HG03060 (cell line): ENCODE data around the gene ABLIM3.

ENCODE experiments used
- ATAC-seq: cut with Tn5 transposase; IDR thresholded peaks from one replicate; pipeline ENCODE4 v1.9.1; 2021; ENCODE audit warnings: low read depth, moderate number of reproducible peaks; ENCODE audit not compliant: unreplicated experiment

ABLIM3 gene

DNA sequence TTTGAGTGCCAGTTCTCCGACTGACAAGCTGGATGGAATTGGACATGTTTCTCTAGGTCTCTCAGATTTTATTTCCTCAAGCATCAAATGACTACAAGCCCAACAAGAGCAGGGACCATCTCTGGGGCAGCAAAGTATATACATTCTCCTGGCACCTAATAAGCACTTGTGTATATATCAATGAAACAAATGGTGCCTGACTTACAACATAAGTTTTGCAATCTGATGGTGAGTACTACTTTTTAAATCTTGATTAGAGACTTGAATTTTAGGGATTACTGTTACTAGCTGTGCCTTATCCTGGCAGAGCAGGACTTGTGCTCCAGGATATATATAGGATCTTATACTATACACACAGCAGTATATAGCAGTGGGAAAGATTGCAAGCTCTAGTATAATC, 8.8 kb upstream of the ABLIM3 start:
- no peak for ATAC-seq

DNA sequence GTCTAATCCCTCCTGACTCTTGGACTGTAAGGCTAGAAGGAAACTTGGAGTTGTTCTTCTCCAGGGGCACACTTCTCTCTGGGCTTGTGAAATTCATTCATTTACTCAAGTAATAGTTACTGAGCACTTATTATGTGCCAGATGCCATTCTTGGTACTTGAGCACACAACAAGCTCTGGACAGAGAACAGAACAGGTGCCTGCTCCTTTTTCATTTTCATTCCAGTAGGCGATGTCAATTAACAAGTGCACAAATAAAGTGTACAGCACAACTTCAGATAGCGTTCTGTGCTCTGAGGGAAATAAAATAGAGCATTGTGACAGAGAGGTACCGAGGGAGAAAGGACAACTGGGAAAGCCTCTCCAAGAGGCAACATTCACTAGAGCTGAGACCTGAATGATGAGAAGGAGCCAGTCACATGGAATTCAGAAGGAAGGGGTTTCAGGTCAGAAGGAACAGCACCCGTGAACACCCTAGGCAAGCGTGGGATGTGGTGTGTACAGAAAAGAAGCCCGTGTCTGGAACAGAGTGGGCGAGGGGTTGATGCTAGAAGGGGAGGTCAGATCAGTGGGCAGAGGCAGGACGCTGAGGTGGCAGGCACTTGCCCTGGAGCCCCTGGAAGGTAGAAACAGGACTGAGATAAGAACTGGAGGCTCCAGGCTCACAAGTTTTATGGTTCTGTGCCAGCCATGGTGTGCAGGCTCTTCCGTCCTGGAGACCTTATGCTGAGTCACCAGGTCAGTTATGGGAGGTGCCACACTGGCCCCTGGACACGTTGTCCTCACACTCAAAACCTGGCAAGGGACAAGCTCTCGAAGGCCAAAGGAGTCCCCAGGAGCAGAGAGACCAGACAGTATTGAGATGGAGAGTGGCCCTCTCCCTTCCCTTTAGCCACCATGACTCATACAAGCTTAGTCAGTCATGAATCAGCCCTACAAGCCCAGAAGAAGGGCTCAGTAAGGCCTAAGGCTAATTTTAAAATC, 7.2 kb upstream of the ABLIM3 start:
- ATAC-seq: no peak

DNA sequence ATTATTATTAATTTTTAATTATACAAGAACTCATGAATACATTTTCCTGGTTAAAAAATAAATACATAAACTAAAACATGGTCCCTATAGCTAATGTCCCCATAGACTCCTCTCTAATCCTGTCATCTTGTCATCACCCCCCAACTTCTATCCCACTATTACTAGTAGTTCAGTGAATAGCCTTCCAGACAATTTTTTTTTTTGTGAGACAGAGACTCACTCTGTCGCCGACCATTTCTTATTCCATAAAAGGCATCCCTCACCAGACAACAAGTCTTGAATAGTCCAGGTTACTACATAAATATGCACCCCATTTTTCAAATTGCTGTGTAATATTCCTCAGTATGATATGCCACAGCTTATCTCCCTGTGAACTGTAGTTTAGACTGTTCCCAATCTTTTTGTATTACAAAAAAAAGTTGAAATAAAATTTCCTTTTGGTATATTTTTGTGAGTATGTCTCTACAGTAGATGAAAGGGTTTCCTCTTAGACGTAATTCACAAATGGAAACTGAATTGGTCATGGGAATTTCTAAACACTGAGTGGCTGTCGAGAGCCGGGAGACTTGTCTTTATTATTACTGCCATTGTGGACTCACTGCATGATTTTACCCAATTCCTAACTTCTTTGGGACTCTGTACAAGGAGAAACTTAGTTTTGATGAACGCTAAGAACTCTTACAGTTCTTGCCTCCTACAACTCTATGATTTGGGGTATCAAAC, 6.4 kb upstream of the ABLIM3 start:
- ATAC-seq: no peak

DNA sequence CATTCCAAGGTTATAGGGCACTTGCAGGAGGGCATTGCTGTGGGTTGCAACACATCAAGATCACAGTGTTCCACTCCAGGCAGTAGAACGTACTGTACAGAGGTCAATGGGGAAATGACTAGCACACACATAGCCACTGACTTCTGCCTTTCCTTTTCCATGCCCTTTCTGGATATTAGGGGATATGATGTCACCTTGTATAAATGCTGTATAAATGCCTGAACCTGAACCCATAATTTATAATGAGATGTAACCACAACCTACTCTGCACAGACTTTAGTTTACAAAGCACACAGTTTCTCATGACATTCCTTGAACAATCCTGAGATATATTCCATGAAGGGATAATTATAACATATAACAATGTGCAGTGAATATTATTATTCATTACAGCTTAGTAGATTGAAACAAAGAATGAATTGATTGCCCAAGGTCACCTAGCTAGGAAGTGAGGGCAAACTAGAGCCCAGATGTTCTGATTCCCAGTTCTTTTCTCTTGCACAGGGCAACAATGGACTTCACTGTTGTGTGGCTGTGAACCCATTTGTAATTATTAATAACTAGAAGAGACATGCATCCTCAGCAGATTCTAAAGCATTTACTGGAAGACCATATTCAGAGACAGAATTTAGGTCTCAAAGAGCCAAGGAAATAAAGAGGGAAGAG, 5.6 kb upstream of the ABLIM3 start:
- ATAC-seq: no peak

DNA sequence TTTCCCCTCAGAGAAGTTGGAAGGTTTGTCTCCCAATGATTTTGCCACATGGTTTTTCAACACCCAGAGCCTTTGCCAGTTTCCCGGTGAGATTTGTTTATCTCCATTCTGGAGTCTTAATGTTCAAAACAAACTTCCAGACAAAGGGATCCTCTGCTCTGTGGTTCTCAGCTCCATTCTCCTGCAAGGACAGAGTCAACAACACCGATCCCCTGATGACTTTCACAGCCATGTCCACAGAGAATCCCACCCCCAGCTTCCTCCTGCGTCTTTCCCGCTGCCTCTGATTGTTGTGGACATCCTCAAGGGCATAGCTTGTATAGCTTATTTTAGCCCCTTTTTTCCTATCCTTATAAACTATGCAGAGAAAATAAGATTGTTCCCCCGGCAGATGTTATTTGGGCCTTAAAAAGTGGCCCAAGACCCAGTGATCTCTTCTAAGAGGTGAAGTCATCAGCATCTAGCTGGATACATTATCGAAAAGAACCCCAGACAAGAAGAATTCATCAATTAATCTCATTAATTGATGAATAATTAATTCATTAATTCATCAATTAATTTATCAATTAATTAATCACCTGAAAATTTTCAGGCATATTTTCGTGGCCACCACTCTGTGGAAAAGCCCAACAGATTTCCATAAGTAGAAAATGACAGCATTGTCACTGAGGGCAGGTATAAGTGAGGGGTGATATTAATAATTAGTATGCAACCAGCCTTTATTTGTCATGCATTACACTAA, 2.9 kb upstream of the ABLIM3 start:
- ATAC-seq: no peak

DNA sequence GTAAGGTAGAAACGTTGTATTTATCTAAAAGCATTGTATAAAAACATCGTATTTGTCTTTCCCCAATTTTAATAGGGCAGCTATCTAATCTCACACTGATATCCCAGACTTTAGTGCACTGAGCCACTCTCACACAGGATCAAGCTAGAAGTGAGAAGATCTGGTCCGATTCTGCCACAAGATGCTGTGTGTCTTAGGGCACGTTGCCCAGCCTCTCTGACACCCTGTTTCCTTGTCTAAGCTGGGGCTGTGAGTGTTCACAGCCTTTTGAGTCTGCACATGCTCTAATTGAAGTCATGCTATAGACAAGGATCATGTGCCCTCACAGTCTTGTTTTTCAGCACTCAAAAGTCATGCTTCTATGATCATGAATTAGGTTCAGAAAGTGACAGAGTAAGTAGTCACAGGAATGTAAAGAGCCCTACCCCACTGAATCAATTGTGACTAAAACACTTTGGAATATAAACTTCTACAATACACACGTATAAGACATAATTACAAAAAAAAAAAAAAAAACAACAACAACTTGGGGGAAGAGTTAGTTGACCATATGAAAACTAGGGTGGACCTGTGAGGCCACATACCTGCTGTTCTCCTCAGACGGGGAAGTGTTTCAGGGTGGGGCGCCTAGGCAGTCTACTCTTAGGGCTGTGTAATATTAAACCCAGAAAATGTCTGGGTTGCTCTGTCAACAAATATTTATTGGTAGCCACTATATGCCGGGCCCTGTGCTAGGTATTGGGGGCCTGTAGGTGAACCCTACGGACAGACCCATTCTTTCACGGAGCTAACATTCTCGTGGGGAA, 893 bp upstream of the ABLIM3 start:
- ATAC-seq: no peak

DNA sequence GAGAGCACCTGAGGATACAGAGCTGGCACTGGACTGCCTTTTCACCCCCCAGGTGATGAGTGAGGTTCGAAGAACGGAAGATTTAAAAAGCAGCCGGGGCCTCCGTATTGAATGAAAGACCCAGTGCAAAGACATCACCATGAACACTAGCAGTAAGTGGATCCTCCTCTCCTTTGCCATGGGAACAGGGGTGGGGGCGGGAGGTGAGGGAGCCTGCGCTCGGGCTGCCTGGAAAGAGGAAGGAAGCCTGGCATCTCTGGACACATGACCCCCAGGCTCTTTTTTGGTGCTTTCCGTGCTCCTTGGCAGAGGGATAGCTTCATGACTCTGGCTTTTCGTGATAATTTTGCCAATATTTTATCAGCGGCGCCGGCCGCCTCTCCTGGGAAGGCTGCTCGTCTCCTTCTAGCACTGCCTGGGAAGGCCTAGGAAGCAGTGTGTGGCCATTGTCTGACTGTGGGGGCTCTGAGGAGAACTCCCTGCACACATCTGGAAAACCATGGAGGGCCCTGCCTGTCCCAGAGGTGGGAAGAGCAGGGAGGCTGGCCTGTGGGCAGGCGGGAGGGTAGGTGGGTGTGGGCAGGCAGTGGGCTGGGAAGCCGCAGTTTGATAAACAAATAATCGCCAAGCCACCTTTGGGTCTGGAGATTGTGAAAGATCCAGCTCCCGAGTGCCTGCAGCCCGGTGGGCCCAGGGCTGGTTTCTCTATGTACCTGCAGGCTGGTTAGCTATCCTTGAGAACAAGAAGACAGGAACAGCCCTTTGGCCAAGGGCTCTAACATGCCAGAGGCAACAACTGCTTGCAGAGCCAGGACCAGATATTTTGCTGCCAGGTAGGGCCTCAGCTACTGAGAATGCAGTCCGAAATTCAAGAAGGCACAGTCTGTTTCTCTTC, 911 bp downstream of the ABLIM3 start:
- no peak for ATAC-seq

DNA sequence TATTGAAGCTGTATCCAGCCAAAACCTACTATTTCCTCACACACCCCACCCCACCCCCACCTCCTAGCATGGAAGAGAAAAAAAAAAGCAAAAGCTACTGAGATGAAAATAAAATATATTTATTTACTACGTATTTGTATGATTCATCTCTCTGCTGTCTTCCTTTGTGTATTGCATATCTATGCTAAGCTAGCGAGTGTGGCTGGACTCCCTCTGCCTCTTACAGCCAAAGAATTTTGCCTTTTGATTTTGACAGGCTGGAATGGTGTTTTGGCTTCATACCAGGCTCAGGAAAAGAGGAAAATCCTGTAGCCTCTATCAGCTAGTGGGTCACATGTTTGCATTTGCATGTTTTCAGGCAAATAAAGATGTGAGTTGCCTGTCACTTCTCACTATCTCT, 2.2 kb downstream of the ABLIM3 start:
- ATAC-seq: no peak

DNA sequence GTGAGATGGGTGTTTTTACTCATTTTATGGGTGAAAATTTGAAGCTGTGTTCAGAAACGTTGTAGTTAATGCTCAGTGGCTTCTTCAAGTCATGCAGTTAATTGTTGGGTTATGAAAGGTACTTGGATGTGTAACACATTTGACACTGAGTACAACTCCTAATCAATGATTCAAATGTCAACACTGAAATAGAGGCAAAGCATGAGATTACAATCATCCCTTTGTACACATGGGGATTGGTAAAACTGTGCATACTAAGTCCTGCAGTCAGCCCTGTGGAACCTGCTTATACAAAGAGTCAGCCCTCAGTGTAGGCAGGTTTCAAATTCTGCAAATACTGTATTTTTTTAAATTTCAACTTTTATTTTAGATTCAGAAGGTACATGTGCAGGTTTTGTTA, 3.3 kb downstream of the ABLIM3 start:
- no peak for ATAC-seq

DNA sequence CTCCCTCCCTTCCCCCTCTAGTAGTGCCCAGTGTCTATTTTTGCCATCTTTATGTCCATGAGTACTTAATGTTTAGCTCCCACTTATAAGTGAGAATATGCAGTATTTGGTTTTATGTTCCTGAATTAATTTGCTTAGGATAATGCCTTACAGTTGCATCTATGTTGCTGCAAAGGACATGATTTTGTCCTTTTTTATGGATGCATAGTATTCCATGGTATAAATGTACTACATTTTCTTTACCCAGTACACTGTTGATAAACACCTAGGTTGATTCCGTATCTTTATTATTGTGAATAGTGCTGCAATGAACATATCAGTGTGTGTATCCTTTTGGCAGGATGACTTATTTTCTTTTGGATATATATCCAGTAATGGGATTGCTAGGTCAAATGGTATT, 3.8 kb downstream of the ABLIM3 start:
- ATAC-seq: no peak

DNA sequence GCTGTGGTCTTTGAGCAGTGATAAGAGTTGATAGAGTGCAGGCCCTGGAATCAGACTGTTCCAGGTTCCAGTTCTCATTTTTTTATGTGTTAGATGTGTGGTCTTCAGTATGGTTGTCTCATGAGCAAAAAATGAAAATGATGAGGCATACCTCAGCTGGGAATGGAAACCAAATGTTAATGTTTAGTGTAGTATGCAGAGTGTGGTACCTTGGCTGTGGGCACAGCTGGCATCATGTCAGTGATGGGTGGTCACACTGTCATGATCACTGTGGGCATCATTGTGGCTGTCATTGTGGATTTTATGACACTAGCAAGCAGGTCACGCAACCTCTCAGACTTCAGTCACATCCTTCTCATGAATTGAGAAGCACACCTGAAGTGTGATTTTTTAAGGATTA, 6.4 kb downstream of the ABLIM3 start:
- no peak for ATAC-seq

DNA sequence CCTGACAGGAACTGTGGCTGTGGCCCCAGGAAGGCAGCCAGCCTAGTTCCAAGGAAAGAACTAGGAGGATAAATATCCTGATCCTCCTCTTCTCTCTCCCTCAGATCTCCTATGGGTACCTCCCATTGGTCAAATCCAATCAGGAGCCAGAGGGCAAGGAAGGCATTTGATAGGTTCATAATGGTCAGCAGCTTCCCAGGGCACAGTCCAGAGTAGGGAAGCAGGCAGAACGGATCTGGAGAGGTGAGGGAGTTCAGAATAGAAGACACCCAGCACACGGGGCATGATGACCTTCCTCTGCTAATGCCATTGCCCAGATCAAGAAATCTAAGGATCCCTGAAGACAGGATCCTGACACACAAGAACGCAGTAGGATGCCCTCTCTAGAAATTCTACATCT, 8.6 kb downstream of the ABLIM3 start:
- ATAC-seq: no peak

DNA sequence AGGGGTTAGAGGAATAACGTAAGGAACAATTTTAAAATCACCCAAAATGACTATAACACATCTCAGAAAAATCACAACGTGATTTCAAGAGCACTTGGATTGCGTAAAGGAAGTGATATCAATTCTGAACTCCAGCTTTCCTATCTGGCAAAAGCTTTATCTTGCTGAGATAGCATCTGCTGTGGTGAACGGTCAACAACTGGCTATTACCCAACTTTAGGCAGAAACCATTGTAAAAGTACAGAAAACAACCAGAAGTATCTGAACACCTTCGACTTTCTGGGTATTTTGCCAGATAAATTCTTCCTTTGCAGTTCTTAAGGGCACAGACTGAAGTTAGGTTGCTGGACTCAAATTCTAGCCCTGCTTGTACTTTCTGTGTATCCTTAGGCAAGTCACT, 9.2 kb downstream of the ABLIM3 start:
- ATAC-seq: no peak

DNA sequence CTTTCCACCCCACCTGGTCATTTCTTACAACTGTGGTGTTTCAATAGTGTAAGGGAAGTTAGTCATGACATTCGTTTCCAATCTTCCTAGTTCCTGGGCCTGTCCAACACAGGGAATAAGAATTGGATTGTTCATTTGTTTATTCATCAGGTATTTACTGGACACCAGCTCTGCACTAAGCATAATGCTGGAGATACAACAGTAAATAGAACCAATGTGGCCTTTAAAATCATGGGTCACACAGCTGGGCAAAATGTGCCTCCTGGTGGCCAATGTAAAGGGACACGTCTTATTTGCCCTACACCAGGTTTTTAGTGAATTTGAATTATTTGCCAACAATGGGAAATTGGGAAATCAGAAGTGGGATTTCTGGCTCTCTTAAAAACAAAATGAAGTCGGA, 10.4 kb downstream of the ABLIM3 start:
- no peak for ATAC-seq

DNA sequence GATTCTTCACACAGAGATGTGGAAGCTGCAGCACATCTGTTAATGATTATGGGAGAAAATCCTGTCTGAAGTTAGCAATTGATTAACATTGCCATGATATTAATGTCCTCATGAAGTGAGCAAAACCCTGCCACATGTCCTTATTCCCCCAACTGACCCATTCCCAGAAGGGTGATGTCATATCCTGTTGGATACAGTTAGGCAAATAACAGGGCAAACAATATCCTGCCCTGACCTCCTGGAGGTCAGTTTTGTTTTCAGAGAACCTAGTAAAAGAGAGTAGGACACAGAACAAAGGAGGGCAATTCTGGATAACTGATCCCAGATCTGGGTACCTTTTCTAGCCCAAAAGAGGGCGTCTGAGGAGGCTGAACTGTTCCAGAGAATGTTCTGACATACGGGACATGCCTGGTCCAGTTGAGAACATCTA, 11.0 kb downstream of the ABLIM3 start:
- no peak for ATAC-seq

DNA sequence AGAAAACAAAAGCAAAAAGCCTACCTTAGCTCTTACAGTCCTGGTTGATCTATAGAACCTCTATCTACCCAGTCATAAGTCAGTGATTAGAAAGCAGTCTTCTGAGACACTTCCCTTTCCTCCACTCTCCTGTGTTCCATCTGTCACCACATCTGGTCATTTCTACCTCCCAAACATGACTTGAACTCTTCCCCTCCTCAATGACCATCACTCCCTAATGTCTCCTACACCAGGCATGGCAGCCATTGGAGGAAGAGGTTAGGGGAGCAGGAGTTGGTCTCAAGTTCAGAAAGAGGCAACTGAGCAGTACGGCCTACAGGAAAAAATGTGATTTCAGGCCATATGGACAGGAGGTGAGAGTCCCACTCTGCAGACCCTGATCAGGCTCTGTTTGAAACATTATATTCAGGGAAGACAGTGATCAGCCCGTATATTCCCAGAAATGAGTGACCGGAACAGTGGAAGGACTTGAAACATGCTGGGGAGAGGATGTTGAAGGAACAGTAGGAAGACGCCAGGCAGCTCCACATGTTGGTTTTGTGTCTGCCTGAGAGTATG, 12.0 kb downstream of the ABLIM3 start:
- no peak for ATAC-seq

DNA sequence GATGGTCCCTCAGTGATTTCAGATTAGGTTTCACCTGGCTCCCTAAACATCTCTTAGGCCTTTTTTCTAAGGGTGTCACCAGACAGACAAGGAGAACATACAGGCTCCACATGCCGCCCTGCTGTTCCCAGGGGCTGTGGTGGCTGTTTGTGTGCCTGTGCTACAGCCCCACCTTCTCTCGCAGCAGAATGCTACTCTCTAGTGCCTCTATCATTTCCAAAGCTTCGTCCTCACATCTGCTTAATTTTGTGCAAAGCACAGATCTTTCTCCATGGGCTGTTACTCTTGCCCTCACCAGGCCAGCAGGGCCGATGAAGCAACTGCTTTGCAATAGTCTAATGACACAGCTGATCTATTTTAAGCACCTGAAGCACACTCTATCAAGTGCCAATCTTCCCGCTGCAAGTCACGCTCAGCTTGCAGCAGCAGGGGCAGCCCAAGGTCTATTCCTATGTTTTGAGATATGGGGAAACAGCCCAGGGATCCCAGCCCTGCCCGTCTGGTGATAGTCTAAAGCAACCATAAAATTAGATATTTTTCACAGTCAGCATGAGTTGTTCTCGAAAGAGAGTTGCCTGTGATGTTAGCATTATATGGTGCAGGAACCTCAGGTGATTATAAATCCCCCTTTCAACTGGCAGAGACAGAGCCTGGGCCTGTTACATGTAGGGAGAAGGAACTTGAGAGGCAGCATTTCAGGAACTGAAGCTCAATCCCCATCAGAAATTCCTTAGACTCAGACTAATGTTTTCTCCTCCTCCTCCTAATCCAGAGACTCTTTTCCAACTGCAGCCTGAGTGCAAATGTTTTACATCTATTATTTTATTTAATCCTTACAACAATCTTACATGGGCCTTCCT, 12.7 kb downstream of the ABLIM3 start:
- ATAC-seq: no peak

DNA sequence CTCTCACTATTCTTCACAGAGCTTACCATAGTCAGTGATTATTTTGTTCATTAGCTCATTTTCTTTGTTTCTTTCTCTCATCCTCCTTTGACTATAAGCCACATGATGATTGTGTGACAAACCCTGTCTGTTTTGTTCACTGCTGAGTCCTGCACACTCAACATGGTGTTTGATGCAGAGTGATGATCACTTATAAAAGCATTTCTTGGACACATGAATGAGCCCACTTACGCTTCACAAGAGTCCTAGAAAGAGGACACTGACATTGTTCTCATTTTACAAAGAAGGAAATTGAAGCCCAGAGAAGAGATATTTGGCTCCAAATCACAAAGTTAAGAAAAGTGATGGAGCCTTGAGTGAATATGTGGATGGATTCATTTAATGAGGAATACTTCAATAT, 13.4 kb downstream of the ABLIM3 start:
- no peak for ATAC-seq
